Transverse colon (tissue), 4 donors: ENCODE data around the gene CADPS.

ENCODE experiments used
- CTCF ChIP-seq, 5 experiments: fragments of 200-600 bp in 3 of 5; fragments of 450-650 bp in 2 of 5; sonication (generic) in 3 of 5; IDR thresholded peaks; 1 replicate in 2 of 5; 2 replicates in 3 of 5; pipeline ENCODE4 v1.5.1; 2016 to 2017; ENCODE audit warnings: antibody characterized with exemption in 5 of 5, inconsistent platforms in 3 of 5, mild to moderate bottlenecking in 2 of 5, moderate library complexity in 1 of 5
- EP300 ChIP-seq: sonication (generic); formaldehyde crosslinking; IDR thresholded peaks from one replicate; pipeline ENCODE4 v1.6.1; 2017; ENCODE audit warnings: antibody characterized with exemption, low read depth
- POLR2A ChIP-seq: fragments of 450-650 bp; IDR thresholded peaks from one replicate; pipeline ENCODE4 v1.6.1; 2016; ENCODE audit warnings: antibody characterized with exemption, mild to moderate bottlenecking, moderate library complexity
- POLR2AphosphoS5 ChIP-seq, 3 donors: sonication (generic); formaldehyde crosslinking; IDR thresholded peaks; one replicate each; pipeline ENCODE4 v1.6.1; 2016; ENCODE audit warnings: antibody characterized with exemption in 3 of 3

GRCh38 chr3:62672988-62673313 lies 202.3 kb downstream of the CADPS start:
- TF ChIP-seq CTCF (IDR thresholded peaks at IDR 0.05) = no peak
- TF ChIP-seq POLR2A = no peak
- no peak for TF ChIP-seq EP300
- no peak for TF ChIP-seq POLR2AphosphoS5 (IDR thresholded peaks at IDR 0.05)
